ENCODE measurements around the gene RTP3. TPM values are rescaled to one million over a fixed set of nuclear protein-coding genes. Genes with fewer than 3 reads are reported as not detected.
"Not testable (repeated sequence)": the region's sequence is repeated elsewhere in the genome, so short reads cannot be mapped to it uniquely, and the experiment has no call there.

RTP3 gene
- total and polyA plus RNA-seq, 4 donors = not detected

- Histone ChIP-seq H3K9me3 (ENCODE audit: control insufficient read depth in 4 of 4, insufficient read depth in 3 of 4, low read length in 3 of 4) (no peaks in the 10 kb centered on the region), H3K4me3 (no peak overlapping the region), H3K27ac (ENCODE audit: low read depth in 1 of 2, low read length in 1 of 2) (no peak overlapping the region), H3K36me3 (ENCODE audit: control insufficient read depth in 4 of 4, insufficient read depth in 4 of 4, low read length in 4 of 4) (no peaks in the 10 kb centered on the region), H3K27me3 (ENCODE audit: control insufficient read depth in 3 of 3, insufficient read depth in 3 of 3, low read length in 2 of 3) (no peaks in the 10 kb centered on the region), H3K9ac (ENCODE audit: insufficient read depth in 1 of 2, low read length in 2 of 2) (no peak overlapping the region), H3K4me1 (ENCODE audit: control insufficient read depth in 5 of 5, insufficient read depth in 5 of 5, low read length in 5 of 5) (no peaks in the 10 kb centered on the region)
- ATAC-seq (ENCODE audit: insufficient read depth, low FRiP score) = no peak
- WGBS, 2 donors = 88 to 92% methylated on average over 17 of the region's 17 CpGs
- DNase-seq = no peak
- TF ChIP-seq CTCF (IDR thresholded peaks at IDR 0.05; ENCODE audit: control extremely low read depth, extremely low read depth) = no peak
These were observed 47.2 kb downstream of the RTP3 start for GRCh38 chr3:46544771-46545503.

- DNase-seq (no peak), ATAC-seq (ENCODE audit: insufficient read depth, low FRiP score) (no peak)
- no peaks in the 10 kb centered on the region for H3K9me3 ChIP-seq (ENCODE audit: control insufficient read depth in 4 of 4, insufficient read depth in 3 of 4, low read length in 3 of 4)
- TF ChIP-seq CTCF (IDR thresholded peaks at IDR 0.05; ENCODE audit: control extremely low read depth, extremely low read depth) = no peak
- no peak overlapping the region for H3K4me3 ChIP-seq
- no peak overlapping the region for H3K27ac ChIP-seq (ENCODE audit: low read depth in 1 of 2, low read length in 1 of 2)
- WGBS, 2 donors = 87 to 91% methylated on average over 6 of the region's 6 CpGs
- no peaks in the 10 kb centered on the region for H3K4me1 ChIP-seq (ENCODE audit: control insufficient read depth in 5 of 5, insufficient read depth in 5 of 5, low read length in 5 of 5)
- no peaks in the 10 kb centered on the region for H3K36me3 ChIP-seq (ENCODE audit: control insufficient read depth in 4 of 4, insufficient read depth in 4 of 4, low read length in 4 of 4)
- H3K9ac ChIP-seq (ENCODE audit: insufficient read depth in 1 of 2, low read length in 2 of 2) = no peak overlapping the region
- H3K27me3 ChIP-seq (ENCODE audit: control insufficient read depth in 3 of 3, insufficient read depth in 3 of 3, low read length in 2 of 3) = no peaks in the 10 kb centered on the region
These were observed 48.2 kb downstream of the RTP3 start for GRCh38 chr3:46545818-46546630.

- no peak for DNase-seq
- H3K4me3 ChIP-seq = no peak overlapping the region
- WGBS, 2 donors = 83 to 87% methylated on average over 1 of the region's 1 CpG
- no peak for ATAC-seq (ENCODE audit: insufficient read depth, low FRiP score)
- no peaks in the 10 kb centered on the region for H3K9me3 ChIP-seq (ENCODE audit: control insufficient read depth in 4 of 4, insufficient read depth in 3 of 4, low read length in 3 of 4)
- H3K4me1 ChIP-seq (ENCODE audit: control insufficient read depth in 5 of 5, insufficient read depth in 5 of 5, low read length in 5 of 5) = no peaks in the 10 kb centered on the region
- H3K27ac ChIP-seq (ENCODE audit: low read depth in 1 of 2, low read length in 1 of 2) = no peak overlapping the region
- no peak overlapping the region for H3K9ac ChIP-seq (ENCODE audit: insufficient read depth in 1 of 2, low read length in 2 of 2)
- H3K36me3 ChIP-seq (ENCODE audit: control insufficient read depth in 4 of 4, insufficient read depth in 4 of 4, low read length in 4 of 4) = no peaks in the 10 kb centered on the region
- H3K27me3 ChIP-seq (ENCODE audit: control insufficient read depth in 3 of 3, insufficient read depth in 3 of 3, low read length in 2 of 3) = no peaks in the 10 kb centered on the region
- TF ChIP-seq CTCF (IDR thresholded peaks at IDR 0.05; ENCODE audit: control extremely low read depth, extremely low read depth) = no peak
These were observed 49.2 kb downstream of the RTP3 start for GRCh38 chr3:46546896-46547440.

DNA sequence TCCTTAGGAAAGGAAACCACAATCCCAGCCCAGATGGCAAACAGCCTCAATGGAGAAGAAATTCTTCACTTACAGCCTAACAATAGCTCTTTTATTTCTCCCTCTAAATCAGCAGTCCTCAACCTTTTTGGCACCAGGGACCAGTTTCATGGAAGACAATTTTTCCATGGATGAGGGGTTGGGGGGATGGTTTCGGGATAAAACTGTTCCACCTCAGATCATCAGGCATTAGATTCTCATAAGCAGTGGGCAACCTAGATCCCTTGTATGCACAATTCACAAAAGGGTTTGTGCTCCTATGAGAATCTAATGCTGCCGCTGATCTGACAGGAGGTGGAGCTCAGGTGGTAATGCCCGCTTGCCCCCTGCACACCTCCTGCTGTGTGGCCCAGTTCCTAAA lies 50.8 kb downstream of the RTP3 start:
- not testable (repeated sequence) for H3K27ac ChIP-seq (ENCODE audit: low read depth in 1 of 2, low read length in 1 of 2); H3K4me1 ChIP-seq (ENCODE audit: control insufficient read depth in 5 of 5, insufficient read depth in 5 of 5, low read length in 5 of 5); DNase-seq; H3K4me3 ChIP-seq; H3K27me3 ChIP-seq (ENCODE audit: control insufficient read depth in 3 of 3, insufficient read depth in 3 of 3, low read length in 2 of 3); ATAC-seq (ENCODE audit: insufficient read depth, low FRiP score); H3K36me3 ChIP-seq (ENCODE audit: control insufficient read depth in 4 of 4, insufficient read depth in 4 of 4, low read length in 4 of 4); H3K9me3 ChIP-seq (ENCODE audit: control insufficient read depth in 4 of 4, insufficient read depth in 3 of 4, low read length in 3 of 4); H3K9ac ChIP-seq (ENCODE audit: insufficient read depth in 1 of 2, low read length in 2 of 2)
- 94 to 97% methylated on average over 3 of the region's 3 CpGs for WGBS, 2 donors
